Measurements from ENCODE around the gene USP24.

DNA sequence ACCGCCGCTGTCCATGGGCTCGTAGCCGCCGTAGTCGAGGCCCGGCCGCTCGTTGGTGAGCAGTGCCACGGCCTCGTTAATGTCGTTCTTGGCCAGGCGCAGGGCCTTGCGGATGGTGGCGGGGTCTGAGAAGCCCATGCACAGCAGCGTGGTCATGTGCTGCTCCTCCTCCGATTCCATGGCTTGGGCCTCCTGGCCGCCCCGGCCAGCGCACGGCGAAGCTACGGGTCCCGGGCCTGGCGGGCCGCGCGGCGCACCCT, 300 bp downstream of the USP24 start:
- TF ChIP-seq, protein P1, sequence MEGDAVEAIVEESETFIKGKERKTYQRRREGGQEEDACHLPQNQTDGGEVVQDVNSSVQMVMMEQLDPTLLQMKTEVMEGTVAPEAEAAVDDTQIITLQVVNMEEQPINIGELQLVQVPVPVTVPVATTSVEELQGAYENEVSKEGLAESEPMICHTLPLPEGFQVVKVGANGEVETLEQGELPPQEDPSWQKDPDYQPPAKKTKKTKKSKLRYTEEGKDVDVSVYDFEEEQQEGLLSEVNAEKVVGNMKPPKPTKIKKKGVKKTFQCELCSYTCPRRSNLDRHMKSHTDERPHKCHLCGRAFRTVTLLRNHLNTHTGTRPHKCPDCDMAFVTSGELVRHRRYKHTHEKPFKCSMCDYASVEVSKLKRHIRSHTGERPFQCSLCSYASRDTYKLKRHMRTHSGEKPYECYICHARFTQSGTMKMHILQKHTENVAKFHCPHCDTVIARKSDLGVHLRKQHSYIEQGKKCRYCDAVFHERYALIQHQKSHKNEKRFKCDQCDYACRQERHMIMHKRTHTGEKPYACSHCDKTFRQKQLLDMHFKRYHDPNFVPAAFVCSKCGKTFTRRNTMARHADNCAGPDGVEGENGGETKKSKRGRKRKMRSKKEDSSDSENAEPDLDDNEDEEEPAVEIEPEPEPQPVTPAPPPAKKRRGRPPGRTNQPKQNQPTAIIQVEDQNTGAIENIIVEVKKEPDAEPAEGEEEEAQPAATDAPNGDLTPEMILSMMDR (conservative IDR thresholded peaks at IDR 0.05; ENCODE audit: low read depth, low read length): no peak
- no peak for TF ChIP-seq EZH2 (IDR thresholded peaks at IDR 0.05; ENCODE audit: borderline replicate concordance, low read depth, low read length, poor library complexity, severe bottlenecking)
